Ascending aorta (tissue), 2 donors: ENCODE measurements around the gene RHOBTB1. TPM values are rescaled to one million over a fixed set of nuclear protein-coding genes. Genes with fewer than 3 reads are reported as not detected.

Experiments used
- DNase-seq, 2 donors: peaks; one replicate each; pipeline ENCODE4 v3.0.0-alpha.2; 2019; ENCODE audit warnings: low spot score in 2 of 2
- H3K27ac ChIP-seq, 2 donors: fragments of 200-600 bp; sonication (generic); one replicate each; pipeline ENCODE4 v1.5.1; 2016 to 2017; ENCODE audit warnings: mild to moderate bottlenecking in 1 of 2
- H3K27me3 ChIP-seq: fragments of 200-600 bp; sonication (generic); one replicate; pipeline ENCODE4 v1.5.1; 2017
- H3K36me3 ChIP-seq, 2 donors: fragments of 200-600 bp; sonication (generic); one replicate each; pipeline ENCODE4 v1.5.1; 2016
- H3K4me1 ChIP-seq, 2 donors: fragments of 200-600 bp; sonication (generic); one replicate each; pipeline ENCODE4 v1.5.1; 2016 to 2017; ENCODE audit warnings: mild to moderate bottlenecking in 1 of 2
- H3K4me3 ChIP-seq, 2 donors: fragments of 200-600 bp; sonication (generic); one replicate each; pipeline ENCODE4 v1.5.1; 2016 to 2017; ENCODE audit warnings: mild to moderate bottlenecking in 1 of 2
- H3K9me3 ChIP-seq, 2 donors: fragments of 200-600 bp; sonication (generic); one replicate each; pipeline ENCODE4 v1.5.1; 2016
- intact Hi-C: fragments of 100-400 bp; cut with DNase I; formaldehyde crosslinking; loops from one replicate; pipeline ENCODE4 v1.15.1; 2023
- total RNA-seq: library from RNA; depleted of rRNA; stranded (reverse); fragments of >200 nt; gene quantifications from one replicate; pipeline ENCODE4 v1.1.0, GENCODE V29; 2016
- TF ChIP-seq, protein P1 (sequence below), 3 experiments: fragments of 200-600 bp in 2 of 3; fragments of 450-650 bp in 1 of 3; sonication (generic) in 2 of 3; IDR thresholded peaks; one replicate each; pipeline ENCODE4 v1.5.1; 2016 to 2019; ENCODE audit warnings: antibody characterized with exemption in 3 of 3, mild to moderate bottlenecking in 1 of 3, moderate library complexity in 1 of 3

RHOBTB1 gene
- total RNA-seq, 1 donor from 2014 or later = 13.6 TPM

DNA sequence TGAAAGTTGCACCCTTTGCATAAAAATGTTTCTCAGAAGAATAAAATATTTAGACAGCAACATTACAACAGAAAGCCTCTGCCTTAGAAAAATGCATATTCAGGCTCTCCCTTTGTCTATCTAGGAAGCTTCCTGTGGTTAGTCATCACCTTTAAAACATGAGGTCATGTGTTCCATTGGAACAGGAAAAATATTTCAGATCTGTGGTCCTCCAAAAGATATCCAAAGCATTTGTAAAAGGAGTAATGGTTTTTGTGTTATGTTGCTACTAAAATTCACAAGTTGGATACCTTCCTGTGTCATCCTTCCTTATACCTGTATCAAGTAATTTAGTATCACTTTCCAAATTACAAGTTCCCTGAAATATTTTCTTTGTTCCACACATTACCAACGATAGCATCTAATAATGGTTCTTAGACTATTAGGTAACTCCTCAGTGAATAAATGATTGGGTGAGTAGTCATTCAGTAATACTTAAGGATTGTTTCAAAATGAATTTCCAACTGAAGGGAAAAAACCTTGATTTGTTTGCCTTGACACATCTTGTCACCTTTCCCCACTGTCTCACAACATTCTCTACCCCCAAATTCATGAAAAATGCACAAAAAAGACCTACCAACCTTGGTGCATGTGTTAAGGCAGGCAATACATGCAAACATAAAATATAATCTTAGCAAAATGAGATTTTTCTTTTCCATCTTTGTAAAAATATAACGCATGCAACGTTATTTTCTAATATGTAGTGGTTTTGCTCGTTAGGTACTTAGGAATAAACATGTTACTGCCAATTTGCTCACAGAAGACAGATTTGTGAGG lies 19.7 kb upstream of the RHOBTB1 start:
- H3K27me3 ChIP-seq = no peaks in the 10 kb centered on the region
- H3K9me3 ChIP-seq = no peaks in the 10 kb centered on the region
- H3K4me1 ChIP-seq = peaks cover 3 to 6% of the 10 kb centered on the region in 2 donors
- no peaks in the 10 kb centered on the region for H3K36me3 ChIP-seq
- no peak overlapping the region for H3K4me3 ChIP-seq
- TF ChIP-seq, protein P1, sequence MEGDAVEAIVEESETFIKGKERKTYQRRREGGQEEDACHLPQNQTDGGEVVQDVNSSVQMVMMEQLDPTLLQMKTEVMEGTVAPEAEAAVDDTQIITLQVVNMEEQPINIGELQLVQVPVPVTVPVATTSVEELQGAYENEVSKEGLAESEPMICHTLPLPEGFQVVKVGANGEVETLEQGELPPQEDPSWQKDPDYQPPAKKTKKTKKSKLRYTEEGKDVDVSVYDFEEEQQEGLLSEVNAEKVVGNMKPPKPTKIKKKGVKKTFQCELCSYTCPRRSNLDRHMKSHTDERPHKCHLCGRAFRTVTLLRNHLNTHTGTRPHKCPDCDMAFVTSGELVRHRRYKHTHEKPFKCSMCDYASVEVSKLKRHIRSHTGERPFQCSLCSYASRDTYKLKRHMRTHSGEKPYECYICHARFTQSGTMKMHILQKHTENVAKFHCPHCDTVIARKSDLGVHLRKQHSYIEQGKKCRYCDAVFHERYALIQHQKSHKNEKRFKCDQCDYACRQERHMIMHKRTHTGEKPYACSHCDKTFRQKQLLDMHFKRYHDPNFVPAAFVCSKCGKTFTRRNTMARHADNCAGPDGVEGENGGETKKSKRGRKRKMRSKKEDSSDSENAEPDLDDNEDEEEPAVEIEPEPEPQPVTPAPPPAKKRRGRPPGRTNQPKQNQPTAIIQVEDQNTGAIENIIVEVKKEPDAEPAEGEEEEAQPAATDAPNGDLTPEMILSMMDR (IDR thresholded peaks at IDR 0.05) = no peak
- no peak for DNase-seq
- intact Hi-C loops = loop anchor here (1.0 to 5.0 kb wide), 4 partner anchors 61 to 321 kb away; no protein-coding TSS in a partner anchor
- no peak overlapping the region for H3K27ac ChIP-seq

DNA sequence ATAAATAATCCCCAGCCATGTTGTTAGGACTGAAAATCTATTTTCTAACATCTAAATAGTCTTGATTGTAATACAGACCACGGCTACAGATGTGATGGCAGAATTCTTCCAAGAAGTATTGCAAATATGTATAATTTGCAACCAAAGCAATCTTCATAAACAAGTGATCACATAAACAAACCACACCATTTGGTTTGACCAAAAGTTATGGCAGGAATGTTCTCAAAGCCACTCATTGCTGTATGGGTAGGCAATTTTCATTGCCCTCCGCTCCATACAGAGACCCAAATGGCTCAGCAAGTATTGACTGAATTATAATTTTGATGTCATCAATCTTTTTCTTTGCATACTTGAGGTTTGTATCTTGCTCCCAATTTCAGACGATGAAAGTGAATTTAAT lies 19.0 kb upstream of the RHOBTB1 start:
- TF ChIP-seq, protein P1 (IDR thresholded peaks at IDR 0.05) = no peak
- no peaks in the 10 kb centered on the region for H3K36me3 ChIP-seq
- no peak for DNase-seq
- H3K27ac ChIP-seq = no peak overlapping the region
- no peaks in the 10 kb centered on the region for H3K27me3 ChIP-seq
- no peak overlapping the region for H3K4me3 ChIP-seq
- peaks cover 3 to 6% of the 10 kb centered on the region in 2 donors for H3K4me1 ChIP-seq
- H3K9me3 ChIP-seq = no peaks in the 10 kb centered on the region
- intact Hi-C loops = loop anchor here (5.0 kb wide), 2 partner anchors 61 to 86 kb away; no protein-coding TSS in a partner anchor

DNA sequence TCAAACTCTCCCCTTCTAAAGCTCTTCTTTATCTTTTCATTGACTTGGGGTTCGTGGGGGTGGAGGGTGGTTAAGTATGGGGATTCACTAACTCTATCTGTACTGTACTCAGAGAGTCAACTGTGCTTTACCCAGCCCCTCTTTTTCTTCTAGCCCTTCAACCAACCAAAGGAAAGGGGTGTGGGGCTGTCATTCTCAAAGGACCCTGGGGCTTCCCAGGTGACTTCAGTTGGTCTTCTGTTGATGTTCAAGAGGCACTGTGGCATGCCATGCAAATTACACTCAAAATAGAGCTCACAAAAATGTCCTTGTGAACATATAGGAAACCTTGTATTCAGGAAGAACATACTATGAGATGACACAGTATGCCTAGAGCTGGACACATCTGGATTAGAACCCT lies 16.9 kb upstream of the RHOBTB1 start:
- Histone ChIP-seq H3K27me3 (no peaks in the 10 kb centered on the region), H3K36me3 (no peaks in the 10 kb centered on the region), H3K4me1 (peaks cover 3 to 6% of the 10 kb centered on the region in 2 donors), H3K4me3 (no peak overlapping the region), H3K27ac (no peak overlapping the region), H3K9me3 (no peaks in the 10 kb centered on the region)
- intact Hi-C loops = loop anchor here (5.0 kb wide), 2 partner anchors 59 to 84 kb away; no protein-coding TSS in a partner anchor
- TF ChIP-seq, protein P1 (IDR thresholded peaks at IDR 0.05) = no peak
- DNase-seq = no peak

DNA sequence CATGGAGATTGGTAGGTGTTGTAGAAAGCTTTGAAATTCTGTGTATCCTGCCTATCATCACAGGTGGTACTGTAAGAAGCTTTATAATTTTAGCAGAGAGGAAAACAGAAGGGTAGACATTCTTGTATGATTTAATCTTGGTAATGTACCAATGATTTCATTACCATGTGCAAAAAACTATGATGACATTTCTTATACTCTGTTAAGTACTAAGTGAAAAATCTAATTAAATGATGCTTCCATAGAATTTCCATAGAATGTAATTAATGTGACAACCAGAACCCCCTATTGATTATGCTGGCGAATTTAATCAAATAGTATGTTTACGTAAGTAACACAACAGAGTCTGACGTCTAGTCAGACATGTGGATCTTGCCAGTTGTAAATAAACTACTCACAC lies 16.0 kb upstream of the RHOBTB1 start:
- no peak overlapping the region for H3K27ac ChIP-seq
- no peak overlapping the region for H3K4me3 ChIP-seq
- H3K9me3 ChIP-seq = no peaks in the 10 kb centered on the region
- peaks cover 3 to 6% of the 10 kb centered on the region in 2 donors for H3K4me1 ChIP-seq
- no peak for DNase-seq
- no peaks in the 10 kb centered on the region for H3K27me3 ChIP-seq
- intact Hi-C loops = loop anchor here (5.0 kb wide), 2 partner anchors 58 to 83 kb away; no protein-coding TSS in a partner anchor
- H3K36me3 ChIP-seq = no peaks in the 10 kb centered on the region
- TF ChIP-seq, protein P1 (IDR thresholded peaks at IDR 0.05) = no peak

GRCh38 chr10:60958892-60959601 lies 15.1 kb upstream of the RHOBTB1 start:
- H3K9me3 ChIP-seq = no peaks in the 10 kb centered on the region
- H3K4me1 ChIP-seq = peaks cover 2 to 5% of the 10 kb centered on the region in 2 donors
- intact Hi-C loops = no loop called here
- H3K36me3 ChIP-seq = no peaks in the 10 kb centered on the region
- no peak overlapping the region for H3K27ac ChIP-seq
- no peak overlapping the region for H3K4me3 ChIP-seq
- TF ChIP-seq, protein P1 (IDR thresholded peaks at IDR 0.05) = no peak
- no peak for DNase-seq
- H3K27me3 ChIP-seq = no peaks in the 10 kb centered on the region
